ENCODE measurements around the gene ACER2. TPM values are rescaled to one million over a fixed set of nuclear protein-coding genes. Genes with fewer than 3 reads are reported as not detected.
A peak's percentile ranks its signal among the peaks of the same experiment; 100 is the strongest.

The ACER2 gene
- polyA plus RNA-seq, 1 donor (not counting 4 experiments of a cell fraction or from before 2014, with no cell fraction given), result 4.2 TPM

DNA sequence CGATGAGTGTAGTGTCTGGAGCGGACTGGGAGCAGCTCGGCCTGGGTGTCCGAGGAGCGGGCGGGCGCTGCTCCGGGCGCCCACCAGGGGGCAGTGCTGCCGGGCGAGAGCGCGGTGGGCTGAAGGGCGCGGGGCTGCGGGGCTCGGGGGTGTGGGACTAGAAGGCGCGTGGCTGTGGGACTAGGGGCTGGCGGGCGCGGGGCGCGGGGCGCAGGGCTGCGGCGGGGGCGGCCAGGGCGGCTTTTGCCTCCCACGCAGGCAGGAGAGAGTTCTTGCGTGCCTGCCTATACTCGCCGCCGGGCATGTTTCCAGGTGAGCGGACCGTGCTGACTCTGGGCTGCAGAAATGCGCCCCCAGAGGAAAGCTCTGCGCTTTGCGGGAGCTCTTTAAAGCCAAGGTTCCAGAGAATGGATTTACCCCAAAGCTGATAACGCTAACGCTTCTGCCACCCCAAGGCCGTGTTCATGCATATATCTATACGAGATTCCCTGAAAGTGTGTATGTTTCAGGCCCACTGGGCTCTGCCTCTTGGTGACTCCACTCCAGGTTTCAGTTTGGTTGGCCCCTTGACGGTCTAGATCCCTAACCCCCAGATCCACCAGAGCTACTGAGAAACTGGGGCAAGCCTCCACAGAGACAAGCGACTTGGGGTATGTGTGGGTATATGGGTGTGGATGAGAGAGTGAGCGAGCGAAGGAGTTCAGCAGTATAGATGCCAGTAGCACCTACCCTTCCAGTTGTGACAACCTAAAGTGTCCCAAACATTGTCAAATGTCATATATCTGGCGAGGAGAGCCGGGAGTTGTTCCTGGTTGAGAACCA lies 56.2 kb downstream of the ACER2 start:
- Histone ChIP-seq H3K4me2 (ENCODE audit: control insufficient read depth, extremely low read depth, insufficient read depth, low read depth, low read length) (peak overlapping the region; percentile 55), H3K4me3 (ENCODE audit: control insufficient read depth in 2 of 3, extremely low read depth in 1 of 3, insufficient read depth in 2 of 3, low read depth in 1 of 3, low read length in 3 of 3) (peak overlapping the region; percentile 2 to 63 (median 20)), H3K9me3 (ENCODE audit: control insufficient read depth, low read depth, low read length) (no peaks in the 10 kb centered on the region), H2AFZ (ENCODE audit: control insufficient read depth, low read length) (peak overlapping the region; percentile 97), H3K9ac (ENCODE audit: control insufficient read depth, extremely low read depth, insufficient read depth, low read length) (peak overlapping the region; percentile 52), H3K27me3 (ENCODE audit: control insufficient read depth, extremely low read depth, insufficient read depth, low read length) (no peaks in the 10 kb centered on the region), H3K36me3 (ENCODE audit: control insufficient read depth in 2 of 2, extremely low read depth in 1 of 2, insufficient read depth in 2 of 2, low read length in 2 of 2) (no peaks in the 10 kb centered on the region), H3K79me2 (ENCODE audit: control insufficient read depth, insufficient read depth, low read length) (no peaks in the 10 kb centered on the region), H3K9me1 (ENCODE audit: control insufficient read depth, extremely low read depth, insufficient read depth, low read length) (no peaks in the 10 kb centered on the region), H3K27ac (ENCODE audit: control insufficient read depth, insufficient read depth, low read length) (no peak overlapping the region), H4K20me1 (ENCODE audit: control insufficient read depth, extremely low read depth, insufficient read depth, low read length) (no peaks in the 10 kb centered on the region), H3K4me1 (ENCODE audit: control insufficient read depth, extremely low read depth, insufficient read depth, low read length) (no peaks in the 10 kb centered on the region)
- TF ChIP-seq, protein P1, sequence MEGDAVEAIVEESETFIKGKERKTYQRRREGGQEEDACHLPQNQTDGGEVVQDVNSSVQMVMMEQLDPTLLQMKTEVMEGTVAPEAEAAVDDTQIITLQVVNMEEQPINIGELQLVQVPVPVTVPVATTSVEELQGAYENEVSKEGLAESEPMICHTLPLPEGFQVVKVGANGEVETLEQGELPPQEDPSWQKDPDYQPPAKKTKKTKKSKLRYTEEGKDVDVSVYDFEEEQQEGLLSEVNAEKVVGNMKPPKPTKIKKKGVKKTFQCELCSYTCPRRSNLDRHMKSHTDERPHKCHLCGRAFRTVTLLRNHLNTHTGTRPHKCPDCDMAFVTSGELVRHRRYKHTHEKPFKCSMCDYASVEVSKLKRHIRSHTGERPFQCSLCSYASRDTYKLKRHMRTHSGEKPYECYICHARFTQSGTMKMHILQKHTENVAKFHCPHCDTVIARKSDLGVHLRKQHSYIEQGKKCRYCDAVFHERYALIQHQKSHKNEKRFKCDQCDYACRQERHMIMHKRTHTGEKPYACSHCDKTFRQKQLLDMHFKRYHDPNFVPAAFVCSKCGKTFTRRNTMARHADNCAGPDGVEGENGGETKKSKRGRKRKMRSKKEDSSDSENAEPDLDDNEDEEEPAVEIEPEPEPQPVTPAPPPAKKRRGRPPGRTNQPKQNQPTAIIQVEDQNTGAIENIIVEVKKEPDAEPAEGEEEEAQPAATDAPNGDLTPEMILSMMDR (optimal IDR thresholded peaks at IDR 0.05 in 1 of 3, IDR thresholded peaks at IDR 0.05 in 1 of 3, conservative IDR thresholded peaks at IDR 0.05 in 1 of 3; ENCODE audit: extremely low read depth in 1 of 3, insufficient read depth in 2 of 3, low read length in 3 of 3), result peak; percentile 53 to 83 (median 78)
- no peak for TF ChIP-seq EZH2 (IDR thresholded peaks at IDR 0.05; ENCODE audit: low read length)
- FAIRE-seq (no peak), DNase-seq (ENCODE audit: low read depth, low spot score) (no peak)
- dilution Hi-C loops (cut with MboI; ENCODE audit: extremely low pct_ligation_motif_present, low sequenced_read_pairs), result no loop called here

DNA sequence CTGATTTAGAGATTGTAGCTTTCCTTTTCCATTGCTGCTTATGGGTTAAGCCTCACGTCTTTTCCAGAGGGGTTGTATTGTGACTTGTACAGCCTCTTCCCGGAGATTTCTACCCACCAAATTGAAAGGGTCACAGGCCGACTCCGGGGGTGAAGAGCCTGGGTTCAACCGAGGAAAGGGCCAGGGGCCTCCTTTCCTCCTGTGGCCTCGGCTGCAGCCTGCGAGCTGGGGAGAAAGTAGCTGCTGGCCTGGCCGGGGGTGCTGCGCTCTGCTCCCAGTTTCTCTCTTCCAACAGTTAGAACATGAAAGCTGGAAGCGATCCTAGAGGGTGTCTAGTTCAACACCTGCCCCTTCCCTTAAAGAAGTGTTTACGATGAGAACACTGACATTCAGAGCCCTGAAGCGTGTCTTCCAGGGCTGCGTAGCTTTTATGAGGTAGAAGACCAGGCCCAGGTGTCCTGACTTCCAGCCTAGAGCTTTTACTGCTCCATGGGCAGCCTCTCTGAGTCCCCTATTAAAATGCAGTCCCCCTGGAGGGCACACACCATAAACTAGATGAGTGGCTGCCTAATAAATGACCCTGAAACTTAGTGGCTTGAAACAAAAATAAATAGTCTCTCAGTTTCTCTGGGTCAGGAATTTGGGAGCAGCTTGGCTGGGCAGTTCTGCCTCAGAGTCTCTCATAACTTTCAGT lies 56.9 kb downstream of the ACER2 start:
- no peak overlapping the region for H3K9ac ChIP-seq (ENCODE audit: control insufficient read depth, extremely low read depth, insufficient read depth, low read length)
- H3K27me3 ChIP-seq (ENCODE audit: control insufficient read depth, extremely low read depth, insufficient read depth, low read length), result no peaks in the 10 kb centered on the region
- TF ChIP-seq EZH2 (IDR thresholded peaks at IDR 0.05; ENCODE audit: low read length), result no peak
- TF ChIP-seq, protein P1 (optimal IDR thresholded peaks at IDR 0.05 in 1 of 3, IDR thresholded peaks at IDR 0.05 in 1 of 3, conservative IDR thresholded peaks at IDR 0.05 in 1 of 3; ENCODE audit: extremely low read depth in 1 of 3, insufficient read depth in 2 of 3, low read length in 3 of 3), result no peak
- H3K9me3 ChIP-seq (ENCODE audit: control insufficient read depth, low read depth, low read length), result no peaks in the 10 kb centered on the region
- FAIRE-seq, result no peak
- DNase-seq (ENCODE audit: low read depth, low spot score), result no peak
- no peak overlapping the region for H3K4me3 ChIP-seq (ENCODE audit: control insufficient read depth in 2 of 3, extremely low read depth in 1 of 3, insufficient read depth in 2 of 3, low read depth in 1 of 3, low read length in 3 of 3)
- H3K36me3 ChIP-seq (ENCODE audit: control insufficient read depth in 2 of 2, extremely low read depth in 1 of 2, insufficient read depth in 2 of 2, low read length in 2 of 2), result no peaks in the 10 kb centered on the region
- H4K20me1 ChIP-seq (ENCODE audit: control insufficient read depth, extremely low read depth, insufficient read depth, low read length), result no peaks in the 10 kb centered on the region
- no peaks in the 10 kb centered on the region for H3K4me1 ChIP-seq (ENCODE audit: control insufficient read depth, extremely low read depth, insufficient read depth, low read length)
- dilution Hi-C loops (cut with MboI; ENCODE audit: extremely low pct_ligation_motif_present, low sequenced_read_pairs), result no loop called here
- no peak overlapping the region for H3K4me2 ChIP-seq (ENCODE audit: control insufficient read depth, extremely low read depth, insufficient read depth, low read depth, low read length)
- H3K27ac ChIP-seq (ENCODE audit: control insufficient read depth, insufficient read depth, low read length), result no peak overlapping the region
- H2AFZ ChIP-seq (ENCODE audit: control insufficient read depth, low read length), result no peak overlapping the region
- no peaks in the 10 kb centered on the region for H3K9me1 ChIP-seq (ENCODE audit: control insufficient read depth, extremely low read depth, insufficient read depth, low read length)
- no peaks in the 10 kb centered on the region for H3K79me2 ChIP-seq (ENCODE audit: control insufficient read depth, insufficient read depth, low read length)

All from keratinocyte (primary cell).